LNCaP clone FGC (cell line): ENCODE results near the gene OR1E1.
A peak's percentile ranks its signal among the peaks of the same experiment; 100 is the strongest.
"Not testable (repeated sequence)": the region's sequence is repeated elsewhere in the genome, so short reads cannot be mapped to it uniquely, and the experiment has no call there.

Experiments
- DNase-seq: peaks from one replicate; pipeline ENCODE4 v3.0.0-alpha.2; 2011; ENCODE audit warnings: low read depth
- H3K4me3 ChIP-seq: 2 replicates; pipeline ENCODE4 v1.5.1; 2011; ENCODE audit warnings: mild to moderate bottlenecking, low read depth, low read length, control low read depth
- CTCF ChIP-seq: IDR thresholded peaks from 2 replicates; pipeline ENCODE4 v1.5.1; 2012; ENCODE audit warnings: mild to moderate bottlenecking; ENCODE audit not compliant: control insufficient read depth, insufficient read depth; ENCODE audit errors: extremely low read depth

OR1E1 gene

GRCh38 chr17:3398310-3398709 lies at the start of gene OR1E1:
Gene OR1E1, minus strand, starts transcription at chr17:3398410. Its CDS starts 0 bp downstream, at chr17:3398410.
- DNase-seq = no peak
- no peak for TF ChIP-seq CTCF
- H3K4me3 ChIP-seq = no peak within 1 kb of the TSS

GRCh38 chr17:3447625-3448024 lies 49.4 kb upstream of the OR1E1 start:
- H3K4me3 ChIP-seq = no peak overlapping the region
- peak; percentile 46 for TF ChIP-seq CTCF
- DNase-seq = no peak

- TF ChIP-seq CTCF = no peak
- DNase-seq = no peak
- H3K4me3 ChIP-seq = no peak overlapping the region
Measured at GRCh38 chr17:3440451-3440850, 42.2 kb upstream of the OR1E1 start.

GRCh38 chr17:3438368-3438767 lies 40.2 kb upstream of the OR1E1 start:
- DNase-seq = no peak
- no peak overlapping the region for H3K4me3 ChIP-seq
- TF ChIP-seq CTCF = no peak

- DNase-seq = no peak
- TF ChIP-seq CTCF = no peak
- H3K4me3 ChIP-seq = no peak within 1 kb of the TSS
Measured at GRCh38 chr17:3433741-3434140, 35.5 kb upstream of the OR1E1 start, which contains the start of gene OR1E2. Gene OR1E2, minus strand, starts transcription at chr17:3433841. Its CDS starts 0 bp downstream, at chr17:3433841.

DNA sequence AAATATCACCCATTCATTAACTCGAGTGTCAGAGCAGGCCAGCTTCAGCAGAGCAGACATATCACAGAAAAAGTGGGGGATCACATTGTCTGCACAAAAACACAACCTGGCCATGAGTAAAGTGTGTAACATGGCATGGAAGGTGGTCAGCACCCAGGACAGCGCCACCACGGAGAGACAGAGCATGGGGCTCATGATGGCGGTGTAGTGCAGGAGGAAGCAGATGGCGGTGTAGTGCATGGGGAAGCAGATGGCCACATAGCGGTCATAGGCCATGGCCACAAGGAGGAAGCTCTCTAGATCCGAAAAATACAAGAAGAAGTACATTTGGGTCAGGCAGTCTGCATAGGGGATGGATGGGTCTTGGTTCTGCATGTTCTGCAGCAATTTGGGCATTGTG lies 35.0 kb upstream of the OR1E1 start:
- H3K4me3 ChIP-seq, DNase-seq: not testable (repeated sequence)

DNA sequence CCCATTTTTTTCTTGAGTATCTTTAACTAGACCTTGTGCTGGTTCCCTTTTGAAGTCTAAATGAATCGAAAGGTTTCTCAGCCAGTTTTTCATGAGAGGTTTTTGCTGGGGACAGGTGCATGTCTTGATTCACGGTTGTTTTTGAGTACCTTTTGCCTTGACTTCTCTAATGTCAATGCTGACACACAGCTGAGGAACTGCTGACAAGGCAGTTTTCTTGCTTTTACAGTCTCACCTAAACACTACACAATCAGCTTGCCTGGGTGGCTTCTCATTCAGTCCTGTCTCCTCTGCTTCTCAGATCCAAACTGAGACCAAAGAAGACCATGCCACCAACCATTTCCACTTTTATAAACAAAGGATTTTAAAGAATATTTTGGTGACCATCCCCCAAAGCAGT lies 20.0 kb upstream of the OR1E1 start:
- TF ChIP-seq CTCF = no peak
- no peak for DNase-seq
- H3K4me3 ChIP-seq = no peak overlapping the region
